ENCODE measurements around the gene F13A1. TPM values are rescaled to one million over a fixed set of nuclear protein-coding genes. Genes with fewer than 3 reads are reported as not detected.
"Not testable (repeated sequence)": the region's sequence is repeated elsewhere in the genome, so short reads cannot be mapped to it uniquely, and the experiment has no call there.

Gene F13A1
- total RNA-seq, 2 experiments from 2014 or later = not detected

GRCh38 chr6:6312901-6313441 lies 7.5 kb downstream of the F13A1 start:
- Mint-ChIP-seq H3K36me3 (ENCODE audit: low read depth) (no peaks in the 10 kb centered on the region), H3K27me3 (peaks cover 26% of the 10 kb centered on the region), H3K9me3 (no peaks in the 10 kb centered on the region), H3K27ac (no peak overlapping the region), H3K4me3 (no peak overlapping the region), H3K4me1 (ENCODE audit: low read depth) (no peaks in the 10 kb centered on the region)
- no peak for DNase-seq
- intact Hi-C loops (cut with micrococcal nuclease) = no loop called here
- no peak for ATAC-seq
- ChIA-PET POLR2A (interaction anchor here (0.6 kb wide), 1 partner anchor 181 kb away, joined by 3 read pairs; no protein-coding TSS in a partner anchor), CTCF (interaction anchor here (1.0 kb wide), 1 partner anchor 234 kb away, joined by 3 read pairs; no protein-coding TSS in a partner anchor)
- TF ChIP-seq CTCF (IDR thresholded peaks at IDR 0.05) = no peak

GRCh38 chr6:6305575-6305974 lies 14.9 kb downstream of the F13A1 start:
- TF ChIP-seq CTCF (IDR thresholded peaks at IDR 0.05) = no peak
- Mint-ChIP-seq H3K9me3 (no peaks in the 10 kb centered on the region), H3K27me3 (peaks cover 20% of the 10 kb centered on the region), H3K36me3 (ENCODE audit: low read depth) (no peaks in the 10 kb centered on the region), H3K27ac (no peak overlapping the region), H3K4me3 (no peak overlapping the region), H3K4me1 (ENCODE audit: low read depth) (no peaks in the 10 kb centered on the region)
- CTCF ChIA-PET = interaction anchor here (0.9 kb wide), 1 partner anchor 10 kb away, joined by 4 read pairs; no protein-coding TSS in a partner anchor
- DNase-seq = no peak
- no peak for ATAC-seq
- POLR2A ChIA-PET = no interaction called here
- intact Hi-C loops (cut with micrococcal nuclease) = no loop called here

DNA sequence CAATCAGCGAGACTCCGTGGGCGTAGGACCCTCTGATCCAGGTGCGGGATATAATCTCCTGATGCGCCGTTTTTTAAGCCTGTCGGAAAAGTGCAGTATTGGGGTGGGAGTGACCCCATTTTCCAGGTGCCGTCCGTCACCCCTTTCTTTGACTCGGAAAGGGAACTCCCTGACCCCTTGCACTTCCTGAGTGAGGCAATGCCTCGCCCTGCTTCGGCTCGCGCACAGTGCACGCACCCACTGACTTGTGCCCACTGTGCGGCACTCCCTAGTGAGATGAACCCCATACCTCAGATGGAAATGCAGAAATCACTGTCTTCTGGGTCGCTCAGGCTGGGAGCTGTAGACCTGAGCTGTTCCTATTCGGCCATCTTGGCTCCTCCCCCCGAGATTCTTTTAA lies 20.1 kb downstream of the F13A1 start:
- H3K4me3 Mint-ChIP-seq; H3K27ac Mint-ChIP-seq; H3K9me3 Mint-ChIP-seq; POLR2A ChIA-PET; H3K36me3 Mint-ChIP-seq (ENCODE audit: low read depth); intact Hi-C loops (cut with micrococcal nuclease); H3K4me1 Mint-ChIP-seq (ENCODE audit: low read depth); CTCF ChIA-PET; DNase-seq; ATAC-seq: not testable (repeated sequence)
- peaks cover 18% of the 10 kb centered on the region for H3K27me3 Mint-ChIP-seq

- ChIA-PET POLR2A (no interaction called here), CTCF (no interaction called here)
- ATAC-seq (no peak), DNase-seq (no peak)
- Mint-ChIP-seq H3K36me3 (ENCODE audit: low read depth) (no peaks in the 10 kb centered on the region), H3K4me3 (no peak overlapping the region), H3K27me3 (peaks cover 13% of the 10 kb centered on the region), H3K4me1 (ENCODE audit: low read depth) (no peaks in the 10 kb centered on the region), H3K9me3 (no peaks in the 10 kb centered on the region), H3K27ac (no peak overlapping the region)
- TF ChIP-seq CTCF (IDR thresholded peaks at IDR 0.05) = no peak
- intact Hi-C loops (cut with micrococcal nuclease) = no loop called here
Measured at GRCh38 chr6:6293317-6293716, 27.1 kb downstream of the F13A1 start.

DNA sequence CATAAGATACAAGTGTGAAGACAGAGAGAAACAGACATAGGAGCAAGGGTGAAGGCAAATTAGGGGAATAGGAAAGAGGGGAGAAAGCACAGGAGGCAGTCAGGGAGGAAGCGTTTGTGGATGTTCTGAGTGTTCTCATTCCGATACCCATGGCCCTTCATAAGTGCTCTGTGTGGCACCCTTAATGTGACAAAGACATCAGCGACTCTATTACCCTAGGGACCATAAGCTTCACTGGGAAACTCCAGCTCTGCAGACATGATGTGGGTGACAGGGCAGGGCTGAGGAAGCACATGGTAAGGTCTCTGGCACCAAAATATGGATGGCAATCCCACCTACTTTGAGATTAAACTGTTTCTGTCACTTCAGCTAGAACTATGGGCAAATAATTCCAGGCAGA lies 33.0 kb downstream of the F13A1 start:
- ATAC-seq (no peak), DNase-seq (no peak)
- intact Hi-C loops (cut with micrococcal nuclease) = no loop called here
- peaks cover 12% of the 10 kb centered on the region for H3K27me3 Mint-ChIP-seq
- TF ChIP-seq CTCF (IDR thresholded peaks at IDR 0.05) = no peak
- CTCF ChIA-PET = no interaction called here
- no peaks in the 10 kb centered on the region for H3K4me1 Mint-ChIP-seq (ENCODE audit: low read depth)
- no peak overlapping the region for H3K27ac Mint-ChIP-seq
- H3K36me3 Mint-ChIP-seq (ENCODE audit: low read depth) = no peaks in the 10 kb centered on the region
- no peaks in the 10 kb centered on the region for H3K9me3 Mint-ChIP-seq
- H3K4me3 Mint-ChIP-seq = no peak overlapping the region
- POLR2A ChIA-PET = no interaction called here

- DNase-seq (no peak), ATAC-seq (no peak)
- intact Hi-C loops (cut with micrococcal nuclease) = no loop called here
- ChIA-PET CTCF (no interaction called here), POLR2A (no interaction called here)
- Mint-ChIP-seq H3K4me1 (ENCODE audit: low read depth) (no peaks in the 10 kb centered on the region), H3K27ac (no peak overlapping the region), H3K36me3 (ENCODE audit: low read depth) (no peaks in the 10 kb centered on the region), H3K4me3 (no peak overlapping the region), H3K9me3 (no peaks in the 10 kb centered on the region), H3K27me3 (peaks cover 1% of the 10 kb centered on the region)
- no peak for TF ChIP-seq CTCF (IDR thresholded peaks at IDR 0.05)
Measured at GRCh38 chr6:6285679-6286078, 34.8 kb downstream of the F13A1 start.

Measured in activated CD8-positive, alpha-beta T cell treated with anti-CD3 and anti-CD28 coated beads for 36 hours (primary cell).